Measurements from ENCODE around the gene RIMBP2. TPM values are rescaled to one million over a fixed set of nuclear protein-coding genes. Genes with fewer than 3 reads are reported as not detected.

The RIMBP2 gene
- total and polyA plus RNA-seq, 2 experiments from 2014 or later: not detected

GRCh38 chr12:130712346-130713065, 3.6 kb downstream of the RIMBP2 start:
- in situ Hi-C loops (cut with MboI): no loop called here

GRCh38 chr12:130711756-130712155, 4.3 kb downstream of the RIMBP2 start:
- Histone ChIP-seq H3K4me2 (ENCODE audit: unreplicated experiment) (no peak overlapping the region), H4K20me1 (ENCODE audit: insufficient read depth) (no peaks in the 10 kb centered on the region), H2AFZ (no peak overlapping the region), H3K9me3 (ENCODE audit: low read depth) (no peaks in the 10 kb centered on the region), H3K9me2 (ENCODE audit: insufficient read depth) (no peaks in the 10 kb centered on the region), H3K79me2 (ENCODE audit: insufficient read depth) (no peaks in the 10 kb centered on the region), H3K4me1 (ENCODE audit: insufficient read depth) (no peaks in the 10 kb centered on the region), H3K27me3 (replicated peaks; ENCODE audit: insufficient read depth) (no peaks in the 10 kb centered on the region; the same call in 1 of the 2 replicates), H3F3A (ENCODE audit: insufficient read depth) (no peaks in the 10 kb centered on the region), H3K9ac (no peak overlapping the region), H3K4me3 (no peak overlapping the region), H3K36me3 (ENCODE audit: low read depth) (no peaks in the 10 kb centered on the region), H3K27ac (no peak overlapping the region)
- in situ Hi-C loops (cut with MboI): no loop called here
- DNase-seq: no peak
- 78 to 83% methylated on average over 16 of the region's 16 CpGs for WGBS, 2 experiments (ENCODE audit: low coverage in 1 of 2, low lambda C conversion rate in 2 of 2, missing lambda C conversion rate in 2 of 2)
- no peak for TF ChIP-seq EZH2 (IDR thresholded peaks at IDR 0.05; ENCODE audit: insufficient read depth, poor library complexity, severe bottlenecking)
- TF ChIP-seq EZH2phosphoT487 (IDR thresholded peaks at IDR 0.05; ENCODE audit: insufficient read depth, low read depth): no peak

More at GRCh38 chr12:130712346-130713065, 3.6 kb downstream of the RIMBP2 start:
- WGBS, 2 experiments (ENCODE audit: low coverage in 1 of 2, low lambda C conversion rate in 2 of 2, missing lambda C conversion rate in 2 of 2): 59% methylated on average over 20 of the region's 20 CpGs
- Histone ChIP-seq H3K27ac (no peak overlapping the region), H3K9ac (no peak overlapping the region), H3K4me3 (no peak overlapping the region), H3K4me1 (ENCODE audit: insufficient read depth) (no peaks in the 10 kb centered on the region), H3K9me3 (ENCODE audit: low read depth) (no peaks in the 10 kb centered on the region), H3K9me2 (ENCODE audit: insufficient read depth) (no peaks in the 10 kb centered on the region), H2AFZ (no peak overlapping the region), H3K4me2 (ENCODE audit: unreplicated experiment) (no peak overlapping the region), H3F3A (ENCODE audit: insufficient read depth) (no peaks in the 10 kb centered on the region), H3K27me3 (replicated peaks; ENCODE audit: insufficient read depth) (no peaks in the 10 kb centered on the region; the same call in 1 of the 2 replicates), H3K79me2 (ENCODE audit: insufficient read depth) (no peaks in the 10 kb centered on the region), H4K20me1 (ENCODE audit: insufficient read depth) (no peaks in the 10 kb centered on the region), H3K36me3 (ENCODE audit: low read depth) (no peaks in the 10 kb centered on the region)
- TF ChIP-seq EZH2phosphoT487 (IDR thresholded peaks at IDR 0.05; ENCODE audit: insufficient read depth, low read depth) (no peak), EZH2 (IDR thresholded peaks at IDR 0.05; ENCODE audit: insufficient read depth, poor library complexity, severe bottlenecking) (no peak)
- no peak for DNase-seq

GRCh38 chr12:130710733-130711080, 5.4 kb downstream of the RIMBP2 start:
- H3K27ac ChIP-seq: no peak overlapping the region
- no peaks in the 10 kb centered on the region for H3K9me2 ChIP-seq (ENCODE audit: insufficient read depth)
- H3K4me2 ChIP-seq (ENCODE audit: unreplicated experiment): no peak overlapping the region
- WGBS, 2 experiments (ENCODE audit: low coverage in 1 of 2, low lambda C conversion rate in 2 of 2, missing lambda C conversion rate in 2 of 2): 46 to 55% methylated on average over 7 of the region's 7 CpGs
- H3F3A ChIP-seq (ENCODE audit: insufficient read depth): no peaks in the 10 kb centered on the region
- no peaks in the 10 kb centered on the region for H4K20me1 ChIP-seq (ENCODE audit: insufficient read depth)
- DNase-seq: no peak
- no peak overlapping the region for H3K9ac ChIP-seq
- H3K9me3 ChIP-seq (ENCODE audit: low read depth): no peaks in the 10 kb centered on the region
- no peaks in the 10 kb centered on the region for H3K79me2 ChIP-seq (ENCODE audit: insufficient read depth)
- no peaks in the 10 kb centered on the region; the same call in 1 of the 2 replicates for H3K27me3 ChIP-seq (replicated peaks; ENCODE audit: insufficient read depth)
- H3K36me3 ChIP-seq (ENCODE audit: low read depth): no peaks in the 10 kb centered on the region
- H2AFZ ChIP-seq: no peak overlapping the region
- H3K4me1 ChIP-seq (ENCODE audit: insufficient read depth): no peaks in the 10 kb centered on the region
- in situ Hi-C loops (cut with MboI): no loop called here
- TF ChIP-seq EZH2phosphoT487 (IDR thresholded peaks at IDR 0.05; ENCODE audit: insufficient read depth, low read depth): no peak
- TF ChIP-seq EZH2 (IDR thresholded peaks at IDR 0.05; ENCODE audit: insufficient read depth, poor library complexity, severe bottlenecking): no peak
- no peak overlapping the region for H3K4me3 ChIP-seq

- no peak for TF ChIP-seq EZH2 (IDR thresholded peaks at IDR 0.05; ENCODE audit: insufficient read depth, poor library complexity, severe bottlenecking)
- no peak for TF ChIP-seq EZH2phosphoT487 (IDR thresholded peaks at IDR 0.05; ENCODE audit: insufficient read depth, low read depth)
- in situ Hi-C loops (cut with MboI): no loop called here
- 65 to 68% methylated on average over 13 of the region's 13 CpGs for WGBS, 2 experiments (ENCODE audit: low coverage in 1 of 2, low lambda C conversion rate in 2 of 2, missing lambda C conversion rate in 2 of 2)
- H3K79me2 ChIP-seq (ENCODE audit: insufficient read depth): no peaks in the 10 kb centered on the region
- no peaks in the 10 kb centered on the region for H3K9me2 ChIP-seq (ENCODE audit: insufficient read depth)
- H2AFZ ChIP-seq: no peak overlapping the region
- no peaks in the 10 kb centered on the region; the same call in 1 of the 2 replicates for H3K27me3 ChIP-seq (replicated peaks; ENCODE audit: insufficient read depth)
- no peaks in the 10 kb centered on the region for H3K36me3 ChIP-seq (ENCODE audit: low read depth)
- no peaks in the 10 kb centered on the region for H3K4me1 ChIP-seq (ENCODE audit: insufficient read depth)
- H3F3A ChIP-seq (ENCODE audit: insufficient read depth): no peaks in the 10 kb centered on the region
- no peaks in the 10 kb centered on the region for H3K9me3 ChIP-seq (ENCODE audit: low read depth)
- H3K9ac ChIP-seq: no peak overlapping the region
- DNase-seq: no peak
- H3K4me2 ChIP-seq (ENCODE audit: unreplicated experiment): no peak overlapping the region
- no peaks in the 10 kb centered on the region for H4K20me1 ChIP-seq (ENCODE audit: insufficient read depth)
- H3K27ac ChIP-seq: no peak overlapping the region
- no peak overlapping the region for H3K4me3 ChIP-seq
Measured at GRCh38 chr12:130709971-130710732, 5.9 kb downstream of the RIMBP2 start.
